IPS-20b (cell line): ENCODE data around the gene SPOP.
A peak's percentile ranks its signal among the peaks of the same experiment; 100 is the strongest.

Source experiments
- H3K27ac ChIP-seq: one replicate; pipeline ENCODE4 v1.5.1; 2013; ENCODE audit warnings: low read length
- H3K27me3 ChIP-seq: 2 replicates; pipeline ENCODE4 v1.6.1; 2013; ENCODE audit warnings: mild to moderate bottlenecking, low read length, inconsistent platforms; ENCODE audit not compliant: insufficient read depth
- H3K36me3 ChIP-seq: 2 replicates; pipeline ENCODE4 v1.6.1; 2013; ENCODE audit warnings: low read depth, mild to moderate bottlenecking, inconsistent platforms, low read length, moderate library complexity; ENCODE audit not compliant: insufficient read depth
- H3K4me1 ChIP-seq: 2 replicates; pipeline ENCODE4 v1.6.1; 2013; ENCODE audit warnings: mild to moderate bottlenecking, control low read depth, inconsistent platforms, low read length, moderate library complexity; ENCODE audit not compliant: insufficient read depth
- H3K4me3 ChIP-seq: 2 replicates; pipeline ENCODE4 v1.5.1; 2013; ENCODE audit warnings: mild to moderate bottlenecking, low read length, inconsistent platforms
- H3K9ac ChIP-seq: 2 replicates; pipeline ENCODE4 v1.6.1; 2013; ENCODE audit warnings: low read depth, mild to moderate bottlenecking, inconsistent platforms, low read length, moderate library complexity
- H3K9me3 ChIP-seq: 2 replicates; pipeline ENCODE4 v1.6.1; 2013; ENCODE audit warnings: mild to moderate bottlenecking, low read depth, low read length, inconsistent platforms; ENCODE audit not compliant: insufficient read depth

SPOP gene

DNA sequence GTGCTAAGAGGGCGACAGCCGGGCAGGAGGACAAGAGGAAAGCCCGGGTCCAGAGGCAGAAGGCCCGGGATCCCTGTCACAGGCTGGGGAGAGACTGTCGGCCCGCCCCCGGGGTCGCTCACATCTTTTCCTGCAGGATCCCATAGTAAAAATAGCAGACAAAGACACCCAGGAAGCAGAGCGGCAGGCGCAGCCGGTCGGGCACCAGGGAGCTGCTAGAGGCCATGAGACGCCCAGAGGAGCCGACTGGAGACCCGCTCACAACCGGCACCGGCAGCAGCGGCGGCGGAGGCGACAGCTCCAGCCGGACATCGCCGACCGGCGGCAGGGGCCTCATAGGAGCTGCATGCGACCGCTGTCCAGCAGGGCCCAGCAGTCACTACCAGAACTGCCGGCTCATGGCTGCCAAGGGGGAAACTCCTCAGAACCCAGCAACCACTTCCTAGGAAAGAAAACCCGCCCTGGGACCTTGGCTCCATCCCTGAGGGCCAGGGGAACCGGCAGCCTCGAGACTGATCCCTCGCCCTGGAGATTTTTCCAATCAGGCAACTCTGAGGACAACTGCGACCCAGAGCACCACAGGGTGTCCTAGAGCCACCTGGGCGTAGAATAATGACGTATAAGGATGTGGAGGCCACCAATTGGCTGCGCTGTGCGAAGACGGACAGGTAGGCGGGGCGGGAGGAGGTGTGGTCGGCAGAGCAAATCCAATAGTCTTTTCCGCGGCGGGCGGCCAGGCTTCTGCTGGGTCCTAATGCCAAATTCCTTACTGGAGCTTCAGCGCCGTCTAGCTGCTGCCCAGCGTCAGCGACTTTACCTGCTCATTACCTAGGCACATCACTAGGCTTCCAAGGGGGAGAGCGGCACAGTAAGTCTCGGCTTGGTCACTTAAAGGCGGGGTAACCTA lies 30.0 kb upstream of the SPOP start, which contains the start of gene SLC35B1:
Gene SLC35B1 (minus strand): TSS at position 357 of the 907 bp plus-strand sequence. CDS start 131 bp downstream, at position 226.
- peaks cover 45% of the 10 kb centered on the region for H3K36me3 ChIP-seq

DNA sequence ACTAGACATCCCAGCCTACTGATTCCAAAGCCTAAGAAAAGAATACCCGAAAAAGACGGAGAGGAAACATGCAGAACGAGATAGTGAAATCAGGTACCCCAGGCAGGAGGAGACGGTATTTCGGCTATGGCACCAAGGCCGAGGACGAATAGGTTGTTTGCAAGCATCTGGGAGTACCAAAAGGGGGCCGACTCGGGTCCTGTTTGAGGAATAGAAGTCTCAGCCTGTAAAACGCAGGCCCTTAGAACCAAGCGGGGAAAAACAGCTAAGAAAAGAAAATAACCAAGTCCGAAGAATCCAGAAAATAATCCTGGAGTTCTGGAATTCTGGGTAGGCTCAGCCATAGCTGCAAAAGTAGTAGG lies 29.3 kb upstream of the SPOP start:
- Histone ChIP-seq H3K9me3 (no peaks in the 10 kb centered on the region), H3K4me3 (peak overlapping the region; percentile 99), H3K36me3 (peaks cover 50% of the 10 kb centered on the region), H3K9ac (peak overlapping the region; percentile 99), H3K27me3 (no peaks in the 10 kb centered on the region), H3K4me1 (peaks cover 7% of the 10 kb centered on the region; the same call in 1 of the 2 replicates), H3K27ac (no peak overlapping the region)

More for the DNA sequence above, 30.0 kb upstream of the SPOP start, which contains the start of gene SLC35B1:
- Histone ChIP-seq H3K9ac (peak within 1 kb of the TSS; percentile 99), H3K4me1 (peaks cover 7% of the 10 kb centered on the region; the same call in 1 of the 2 replicates), H3K27me3 (no peaks in the 10 kb centered on the region), H3K9me3 (no peaks in the 10 kb centered on the region), H3K27ac (no peak within 1 kb of the TSS), H3K4me3 (peak within 1 kb of the TSS; percentile 99)

DNA sequence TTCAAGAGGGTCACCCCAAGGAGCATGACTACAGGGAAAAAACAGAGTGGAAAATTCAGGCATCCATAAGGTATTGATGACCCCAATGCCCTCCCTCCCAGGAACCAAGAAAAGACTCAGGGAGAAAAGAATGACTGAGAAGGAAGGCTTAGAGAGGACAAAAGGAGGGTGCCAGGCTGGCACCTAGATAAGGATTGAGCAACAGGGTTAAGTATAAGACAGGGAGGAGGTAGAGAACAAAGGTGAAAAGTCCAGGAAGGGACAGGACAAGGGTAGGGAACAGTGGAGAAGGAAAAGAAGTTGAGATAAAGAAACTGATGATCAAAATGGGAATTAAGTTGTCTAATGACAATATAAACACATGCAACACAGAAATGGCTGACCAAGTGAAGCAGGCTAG lies 27.4 kb upstream of the SPOP start:
- Histone ChIP-seq H3K9ac (no peak overlapping the region), H3K36me3 (peaks cover 57% of the 10 kb centered on the region), H3K4me3 (no peak overlapping the region)

DNA sequence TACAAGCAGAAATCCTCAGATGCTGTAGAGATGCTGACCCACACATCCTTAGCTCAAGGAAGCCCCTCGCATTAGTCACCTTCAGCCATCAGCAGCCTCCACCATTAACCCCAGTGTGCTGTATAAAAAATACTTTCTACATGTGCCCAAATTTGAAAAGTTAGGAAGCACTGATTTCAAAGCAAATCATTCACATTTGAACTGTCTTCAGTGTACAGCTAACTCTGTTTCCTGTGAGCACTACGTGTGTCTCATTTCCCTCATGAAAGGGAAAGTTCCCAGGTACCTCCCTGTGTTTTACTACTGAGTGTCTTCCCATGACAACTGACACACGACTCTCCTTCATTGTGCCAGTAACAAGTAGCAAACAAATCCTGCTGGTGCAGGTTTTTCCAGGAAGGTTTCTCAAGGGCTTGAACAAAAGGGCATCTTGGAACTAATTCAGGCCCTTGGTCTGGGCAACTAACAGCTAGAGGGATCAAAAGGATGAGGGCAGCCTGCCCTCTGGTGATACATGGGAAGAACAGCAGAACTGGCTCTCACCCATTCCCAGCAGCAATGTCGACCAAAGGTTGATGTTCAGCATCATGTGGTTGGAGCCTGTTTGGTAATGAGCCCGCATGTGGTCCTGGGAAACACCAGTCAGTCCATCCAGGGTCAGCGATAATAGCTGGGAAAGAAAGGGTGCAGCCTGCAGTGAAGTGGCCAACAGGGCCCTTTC lies 25.8 kb upstream of the SPOP start:
- no peak overlapping the region for H3K4me3 ChIP-seq
- H3K27me3 ChIP-seq: no peaks in the 10 kb centered on the region
- peaks cover 7% of the 10 kb centered on the region; the same call in 1 of the 2 replicates for H3K4me1 ChIP-seq
- no peak overlapping the region for H3K9ac ChIP-seq
- H3K36me3 ChIP-seq: peaks cover 59% of the 10 kb centered on the region
- H3K27ac ChIP-seq: no peak overlapping the region
- H3K9me3 ChIP-seq: no peaks in the 10 kb centered on the region

More for the DNA sequence above, 27.4 kb upstream of the SPOP start:
- H3K4me1 ChIP-seq: peaks cover 7% of the 10 kb centered on the region; the same call in 1 of the 2 replicates
- H3K27ac ChIP-seq: no peak overlapping the region
- H3K9me3 ChIP-seq: no peaks in the 10 kb centered on the region
- no peaks in the 10 kb centered on the region for H3K27me3 ChIP-seq

DNA sequence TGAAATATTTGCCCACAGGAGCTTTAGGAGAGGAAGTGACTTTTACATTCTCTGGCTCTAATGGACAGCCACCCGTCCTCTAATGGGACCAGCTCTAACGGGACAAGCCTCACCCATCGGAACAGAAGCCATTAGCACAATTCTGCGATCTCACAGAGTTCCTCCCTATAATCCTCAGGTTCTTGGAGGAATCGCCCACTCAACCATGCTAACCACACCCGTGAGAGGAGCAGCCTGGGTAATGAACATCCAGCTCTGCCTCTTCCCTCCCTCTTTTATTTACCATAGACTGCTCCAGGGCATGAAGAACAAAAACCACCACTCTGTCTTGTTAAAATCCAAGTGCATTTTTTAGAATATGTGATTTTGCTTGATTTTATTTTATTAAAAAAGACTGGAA lies 23.1 kb upstream of the SPOP start:
- H3K4me3 ChIP-seq: no peak overlapping the region
- no peak overlapping the region for H3K9ac ChIP-seq
- no peaks in the 10 kb centered on the region for H3K4me1 ChIP-seq
- no peaks in the 10 kb centered on the region for H3K27me3 ChIP-seq
- H3K9me3 ChIP-seq: no peaks in the 10 kb centered on the region
- peaks cover 59% of the 10 kb centered on the region for H3K36me3 ChIP-seq
- H3K27ac ChIP-seq: no peak overlapping the region

DNA sequence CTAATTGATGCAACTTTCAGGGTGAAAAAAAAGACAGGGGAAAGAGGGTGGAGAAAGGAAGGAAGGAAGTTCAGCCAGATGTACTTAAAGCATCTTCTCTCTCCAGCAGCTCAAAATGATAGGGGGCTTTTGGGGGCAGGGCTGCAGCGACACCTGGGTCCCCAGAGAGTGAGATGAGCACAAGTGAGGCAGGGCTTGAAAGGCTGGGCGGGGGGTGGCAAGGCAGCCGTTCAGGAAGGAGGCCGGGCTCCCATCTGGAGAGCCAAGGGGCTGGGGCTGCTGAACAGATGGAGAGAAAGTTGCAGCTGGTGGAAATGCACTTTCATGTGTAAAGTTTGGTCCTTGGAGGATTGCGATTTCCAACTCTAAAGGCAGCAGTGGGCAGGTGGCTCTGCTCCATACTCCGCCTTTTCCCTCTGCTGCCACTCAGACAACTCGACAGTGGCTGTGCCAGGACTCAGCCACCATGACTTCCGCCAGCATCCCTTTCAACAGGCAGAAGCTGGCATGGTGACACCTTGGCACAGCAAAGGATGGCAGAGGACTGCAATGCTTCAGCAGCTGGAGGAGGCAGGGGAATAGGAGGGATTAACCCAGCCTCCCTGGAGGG lies 22.2 kb upstream of the SPOP start:
- Histone ChIP-seq H3K27me3 (no peaks in the 10 kb centered on the region), H3K36me3 (peaks cover 50% of the 10 kb centered on the region), H3K9ac (no peak overlapping the region)

DNA sequence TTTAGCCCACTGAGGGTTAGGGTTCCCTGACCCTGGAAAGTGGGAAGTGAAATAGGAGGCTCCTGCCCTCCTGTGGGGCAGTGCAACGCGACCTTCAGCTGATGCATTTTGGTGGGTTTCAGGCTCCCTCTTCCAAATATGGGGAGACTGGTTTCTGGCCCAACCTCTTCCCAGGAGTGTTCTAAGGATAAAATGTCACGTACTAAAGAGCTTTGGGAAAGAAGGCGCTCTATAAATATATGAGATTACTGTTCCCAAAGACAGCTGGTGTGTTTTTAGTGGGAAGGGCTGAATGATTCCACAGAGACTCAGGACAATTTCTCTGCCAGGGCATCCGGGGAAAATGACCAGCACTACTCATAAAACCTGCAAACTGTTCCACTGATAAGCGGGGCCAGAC lies 20.1 kb upstream of the SPOP start:
- no peak overlapping the region for H3K4me3 ChIP-seq
- no peaks in the 10 kb centered on the region for H3K4me1 ChIP-seq
- H3K9me3 ChIP-seq: no peaks in the 10 kb centered on the region
- H3K27me3 ChIP-seq: no peaks in the 10 kb centered on the region
- H3K27ac ChIP-seq: no peak overlapping the region
- H3K36me3 ChIP-seq: peaks cover 29% of the 10 kb centered on the region
- H3K9ac ChIP-seq: no peak overlapping the region; the same call in 1 of the 2 replicates

More for the DNA sequence above, 22.2 kb upstream of the SPOP start:
- no peaks in the 10 kb centered on the region for H3K4me1 ChIP-seq
- no peaks in the 10 kb centered on the region for H3K9me3 ChIP-seq
- no peak overlapping the region for H3K4me3 ChIP-seq
- H3K27ac ChIP-seq: no peak overlapping the region

DNA sequence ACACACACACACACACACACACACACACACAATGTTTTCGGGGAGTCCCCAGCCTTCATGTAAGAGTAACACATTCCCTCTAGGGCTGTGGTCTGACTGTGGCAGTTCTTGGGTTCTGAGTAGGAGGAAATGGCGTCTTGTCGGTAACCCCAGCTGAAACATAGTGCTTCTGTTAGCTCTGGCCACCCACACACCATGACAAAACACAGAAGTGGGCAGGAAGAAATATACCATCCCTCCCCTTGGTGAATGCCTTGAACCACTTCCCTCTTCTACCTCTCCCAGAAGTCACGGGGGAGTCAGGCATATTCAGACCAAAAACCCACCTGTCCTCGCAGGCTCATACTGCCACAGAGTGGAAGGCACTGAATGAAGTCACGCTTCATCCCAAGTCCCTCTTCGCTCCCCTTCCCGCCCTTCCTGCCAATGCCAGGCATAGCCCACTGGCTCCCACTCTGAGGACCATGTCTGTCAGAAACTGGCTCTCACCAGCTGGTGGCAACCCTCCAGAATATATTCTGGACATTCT lies 18.4 kb upstream of the SPOP start:
- Histone ChIP-seq H3K36me3 (peaks cover 12% of the 10 kb centered on the region), H3K27me3 (no peaks in the 10 kb centered on the region), H3K27ac (no peak overlapping the region), H3K4me3 (no peak overlapping the region), H3K4me1 (no peaks in the 10 kb centered on the region), H3K9me3 (no peaks in the 10 kb centered on the region), H3K9ac (no peak overlapping the region)

DNA sequence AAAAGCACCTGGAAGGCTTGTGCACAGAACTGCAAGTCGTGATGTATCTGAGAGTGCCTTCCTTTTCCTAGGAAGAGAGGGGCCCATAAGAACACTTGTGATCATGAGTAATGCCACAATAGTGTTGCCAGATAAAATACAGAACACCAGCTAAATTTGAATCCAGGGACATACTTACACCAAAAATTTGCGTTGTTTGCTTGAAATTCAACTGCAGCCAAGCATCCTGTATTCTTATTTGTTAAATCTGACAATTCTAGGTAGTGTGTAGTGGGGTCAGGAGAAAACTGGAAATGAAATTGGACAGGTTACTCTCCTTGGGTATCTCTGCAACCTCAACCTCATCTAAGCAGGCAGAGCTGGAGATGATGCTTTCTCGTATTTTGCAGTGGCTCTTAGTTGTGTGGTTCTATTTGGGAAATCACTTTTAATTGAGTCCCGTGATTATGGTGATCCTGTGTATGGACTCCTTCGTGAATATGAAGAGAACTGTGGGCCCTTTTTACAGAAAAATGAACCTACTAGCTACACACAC lies 17.9 kb upstream of the SPOP start:
- Histone ChIP-seq H3K4me3 (no peak overlapping the region), H3K9ac (no peak overlapping the region), H3K4me1 (no peaks in the 10 kb centered on the region)

DNA sequence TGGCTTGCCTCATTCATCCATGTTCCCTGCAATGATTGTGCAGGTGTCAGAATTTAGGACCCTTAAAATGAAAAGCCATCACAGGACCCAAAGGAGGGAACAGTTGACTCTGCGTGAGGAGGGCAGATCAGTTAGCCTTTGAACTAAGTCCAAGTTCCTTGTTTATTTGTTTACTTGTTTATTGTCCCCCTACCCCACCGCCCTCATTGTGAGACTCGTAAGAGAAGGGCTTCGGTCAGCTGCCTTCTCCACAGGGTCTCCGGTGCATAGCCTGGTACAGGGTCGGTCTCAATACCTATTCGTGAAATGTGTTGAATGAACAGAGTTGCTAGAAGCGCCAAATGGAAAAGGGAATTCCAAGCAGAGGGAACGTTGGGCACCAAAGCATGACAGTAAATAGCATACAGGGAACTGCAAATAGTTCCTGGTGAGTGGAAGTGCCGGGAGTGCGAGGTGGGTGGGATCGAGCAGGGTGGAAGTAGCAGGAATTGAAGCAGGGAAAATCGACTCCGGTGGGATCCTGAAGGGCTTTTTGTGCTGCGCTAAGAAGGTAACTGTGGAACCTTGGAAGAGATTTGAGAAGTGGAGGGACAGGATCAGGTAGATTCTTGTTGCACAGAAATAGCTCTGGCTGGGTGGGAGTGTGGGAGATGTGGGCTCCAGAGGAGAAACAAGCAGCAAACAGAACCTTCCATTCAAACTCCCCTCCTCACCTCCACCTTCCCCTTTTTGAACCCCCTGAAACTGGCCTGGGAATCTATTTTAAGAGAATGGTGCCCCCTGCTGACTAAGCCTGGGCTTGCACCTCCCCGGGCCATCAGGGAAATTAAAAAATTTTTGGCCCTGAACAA lies 17.2 kb upstream of the SPOP start:
- Histone ChIP-seq H3K27me3 (no peaks in the 10 kb centered on the region), H3K36me3 (no peaks in the 10 kb centered on the region), H3K9ac (no peak overlapping the region), H3K27ac (no peak overlapping the region), H3K4me3 (peak overlapping the region; percentile 10; the same call in 1 of the 2 replicates), H3K4me1 (no peaks in the 10 kb centered on the region), H3K9me3 (no peaks in the 10 kb centered on the region)

More for the DNA sequence above, 17.9 kb upstream of the SPOP start:
- H3K27ac ChIP-seq: no peak overlapping the region
- no peaks in the 10 kb centered on the region for H3K9me3 ChIP-seq
- peaks cover 7% of the 10 kb centered on the region for H3K36me3 ChIP-seq
- no peaks in the 10 kb centered on the region for H3K27me3 ChIP-seq
